Right forelimb (tissue), 1 donor: ENCODE measurements around the gene ARIH2.
A peak's percentile ranks its signal among the peaks of the same experiment; 100 is the strongest.
"Not testable (repeated sequence)": the region's sequence is repeated elsewhere in the genome, so short reads cannot be mapped to it uniquely, and the experiment has no call there.

Experiments used
- DNase-seq: peaks from one replicate; pipeline ENCODE4 v3.0.0-alpha.2; 2018

Gene ARIH2

DNA sequence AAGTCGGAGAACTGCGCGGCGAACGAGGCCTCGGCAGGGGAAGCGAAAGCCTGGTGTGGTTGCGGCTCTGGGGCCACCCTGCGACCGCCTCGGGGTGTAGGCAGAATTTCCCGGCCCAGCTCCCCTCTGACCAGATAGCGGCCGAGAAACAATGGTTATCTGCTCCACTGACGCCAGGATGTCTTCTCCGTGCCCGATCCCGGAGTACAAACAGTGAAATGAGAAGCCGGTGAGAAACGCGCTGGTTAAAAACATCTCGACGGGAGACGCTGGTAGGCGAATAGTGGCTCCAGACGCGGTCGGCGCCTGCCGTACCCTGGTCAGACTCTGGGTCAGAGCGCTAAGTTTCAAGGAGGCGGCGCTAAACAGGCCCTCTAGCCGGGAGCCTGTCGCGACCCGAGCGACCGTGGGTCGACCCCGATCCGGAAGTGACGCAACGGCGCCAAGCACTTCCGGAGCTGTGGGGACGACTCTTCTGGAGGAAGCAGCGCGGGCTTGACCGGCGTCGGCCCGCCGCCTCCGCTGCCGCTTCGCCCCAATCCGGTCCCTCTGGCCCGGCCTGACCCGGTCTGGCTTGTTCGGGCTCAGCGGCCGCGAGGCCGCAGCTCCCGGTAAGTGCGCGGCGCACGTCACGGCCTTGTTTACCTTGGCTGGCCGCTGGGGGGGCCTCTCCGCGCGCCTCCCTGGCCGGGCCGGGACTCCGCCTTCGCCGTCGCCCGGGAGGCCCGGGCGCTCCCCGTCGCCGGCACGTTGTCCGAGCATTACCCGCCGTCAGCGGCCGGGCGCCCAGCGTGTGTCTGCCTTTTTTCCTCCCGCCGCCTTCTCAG is at the start of gene ARIH2:
ARIH2 (plus strand) TSS at position 455 of the 827 bp plus-strand sequence. CDS start 8,717 bp downstream, outside the sequence.
- peak; percentile 95 for DNase-seq

DNA sequence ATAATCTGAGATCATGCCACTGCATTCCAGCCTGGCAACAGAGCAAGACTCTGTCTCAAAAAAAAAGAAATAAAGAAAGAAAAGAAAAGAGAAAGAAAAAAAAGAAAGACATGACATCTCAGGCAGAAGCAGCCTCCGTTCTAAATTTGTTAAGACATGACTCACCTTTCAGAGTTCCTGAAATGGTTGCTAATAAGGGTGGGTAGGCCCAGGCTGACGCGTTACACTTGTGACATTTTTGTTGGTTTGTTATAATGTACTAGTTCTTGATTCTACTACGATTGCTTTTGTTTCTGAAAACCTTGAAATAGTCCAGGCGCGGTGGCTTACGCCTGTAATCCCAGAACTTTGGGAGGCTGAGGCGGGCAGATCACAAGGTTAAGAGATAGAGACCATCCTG is 41.0 kb upstream of the ARIH2 start:
- DNase-seq = no peak

DNA sequence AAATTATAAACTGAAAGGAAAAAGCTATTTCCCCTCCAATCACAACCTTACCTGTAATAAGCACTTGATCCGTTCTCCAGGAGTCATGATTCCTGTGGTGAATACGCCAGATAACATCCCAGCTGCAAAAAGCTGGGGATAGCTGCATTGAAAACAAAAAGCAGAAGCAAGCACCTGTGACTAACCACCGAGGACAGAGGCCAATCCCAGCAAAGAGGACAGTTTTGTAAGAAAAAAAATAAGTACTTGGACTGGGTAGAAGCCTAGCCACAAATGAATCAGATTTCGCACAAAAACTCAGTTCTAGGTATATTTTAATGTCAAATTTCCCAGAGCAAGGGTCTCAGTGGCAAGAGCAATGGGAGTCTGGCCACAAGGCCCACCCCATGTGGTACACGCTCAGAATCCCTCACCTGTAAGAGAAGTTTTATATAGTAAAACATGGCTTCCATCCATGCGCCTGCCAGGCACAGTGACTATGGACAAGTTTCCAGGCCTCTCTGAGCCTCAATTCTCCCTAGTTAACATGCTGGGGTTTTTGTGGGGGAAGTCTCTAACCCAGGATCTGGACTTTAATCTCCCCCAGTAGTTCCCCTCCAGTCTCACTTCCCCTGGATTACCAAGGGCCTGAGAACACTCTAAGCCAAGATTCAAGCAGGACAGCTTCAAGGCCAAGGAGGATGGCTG is 39.2 kb upstream of the ARIH2 start:
- no peak for DNase-seq

DNA sequence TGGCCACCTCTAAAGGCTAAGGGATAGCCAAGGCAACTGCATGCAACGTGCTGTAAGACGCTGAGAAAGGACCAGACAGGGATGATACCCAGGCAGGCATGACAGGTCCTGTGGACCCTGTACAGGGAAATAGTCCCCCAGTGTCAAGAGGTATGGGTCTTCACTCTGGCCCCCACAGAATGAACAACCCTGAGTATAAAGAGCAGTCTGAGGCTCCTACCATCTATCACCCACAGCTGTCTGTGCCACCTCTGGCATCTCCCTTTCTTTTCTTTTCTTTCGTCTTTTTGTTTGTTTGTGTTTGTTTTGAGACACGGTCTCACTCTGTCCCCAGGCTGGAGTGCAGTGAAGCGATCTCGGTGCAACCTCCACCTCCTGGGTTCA is 38.7 kb upstream of the ARIH2 start:
- no peak for DNase-seq

DNA sequence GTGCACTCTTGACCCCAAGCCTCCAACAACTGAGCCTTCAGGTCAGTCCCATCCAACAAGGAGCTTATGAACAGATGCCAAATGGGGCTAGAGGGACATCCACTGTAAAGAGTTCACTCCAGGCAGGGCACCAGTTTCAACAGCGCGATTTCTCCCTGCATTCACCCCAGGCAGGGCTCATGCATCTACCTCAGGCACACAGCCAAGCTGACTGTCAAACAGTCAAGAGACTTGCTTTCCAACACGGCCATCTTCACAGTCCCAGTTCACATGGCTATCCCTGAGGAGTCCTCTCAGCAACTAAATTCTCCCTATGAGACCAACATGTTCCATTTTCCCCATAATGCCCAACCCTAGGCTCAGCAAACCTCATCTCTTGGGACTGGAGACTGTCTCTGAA is 37.6 kb upstream of the ARIH2 start:
- DNase-seq = no peak

DNA sequence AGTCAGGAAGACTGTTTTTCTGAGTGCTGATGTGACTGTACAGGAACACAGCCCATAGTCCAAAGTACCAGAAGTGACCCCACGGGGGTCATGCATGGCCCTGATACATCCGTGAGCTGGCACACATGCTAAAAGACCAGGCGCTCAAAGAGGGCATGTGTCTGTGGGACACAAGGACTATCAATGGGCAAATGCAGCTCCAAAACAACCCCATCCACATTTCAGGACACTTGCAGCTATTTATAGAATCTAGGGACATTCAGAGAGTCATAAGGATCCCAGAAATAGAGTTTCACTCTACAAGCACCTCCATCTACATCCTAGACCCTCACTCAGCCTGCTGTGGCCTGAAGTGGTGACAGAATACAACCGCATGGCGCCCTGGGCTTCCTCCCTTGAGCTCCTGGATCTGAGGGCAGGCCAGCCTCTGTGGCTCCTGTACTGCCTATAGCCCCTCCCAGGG is 37.0 kb upstream of the ARIH2 start:
- DNase-seq = no peak

DNA sequence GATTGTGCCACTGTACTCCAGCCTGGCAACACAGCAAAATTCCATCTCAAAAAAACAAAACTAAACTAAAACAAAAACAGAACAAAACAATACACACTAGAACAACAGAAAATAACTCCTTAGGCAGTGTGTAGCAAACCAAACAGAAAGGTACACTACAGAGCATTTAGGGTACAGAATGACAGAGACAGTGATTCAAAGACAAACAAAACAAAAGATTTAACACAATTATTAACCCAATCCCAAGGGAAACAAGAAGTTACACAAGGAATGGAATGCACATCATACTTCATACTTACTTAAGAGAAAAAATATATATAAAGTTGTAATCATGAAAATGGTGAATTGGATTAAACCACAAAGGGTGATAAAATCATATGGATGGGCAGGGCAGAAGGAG is 32.9 kb upstream of the ARIH2 start:
- DNase-seq = no peak

DNA sequence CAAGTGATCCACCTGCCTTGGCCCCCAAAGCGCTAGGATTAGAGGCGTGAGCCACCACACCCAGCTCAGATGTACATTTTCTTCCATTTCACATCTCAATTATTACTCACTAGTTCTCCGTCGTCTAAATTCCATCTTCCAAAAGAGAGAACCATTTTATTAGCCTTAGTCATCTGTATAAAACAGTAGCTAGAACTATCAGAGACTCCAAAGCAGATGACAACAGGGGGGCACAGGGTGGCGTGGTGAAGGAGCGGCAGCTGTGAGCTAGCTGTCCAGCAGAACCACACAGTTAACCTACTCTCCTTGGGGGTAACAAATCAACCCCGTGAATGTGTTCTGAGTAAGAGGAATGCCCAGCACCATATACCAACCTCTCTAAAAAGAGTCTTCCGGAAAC is 27.0 kb upstream of the ARIH2 start:
- DNase-seq = no peak

DNA sequence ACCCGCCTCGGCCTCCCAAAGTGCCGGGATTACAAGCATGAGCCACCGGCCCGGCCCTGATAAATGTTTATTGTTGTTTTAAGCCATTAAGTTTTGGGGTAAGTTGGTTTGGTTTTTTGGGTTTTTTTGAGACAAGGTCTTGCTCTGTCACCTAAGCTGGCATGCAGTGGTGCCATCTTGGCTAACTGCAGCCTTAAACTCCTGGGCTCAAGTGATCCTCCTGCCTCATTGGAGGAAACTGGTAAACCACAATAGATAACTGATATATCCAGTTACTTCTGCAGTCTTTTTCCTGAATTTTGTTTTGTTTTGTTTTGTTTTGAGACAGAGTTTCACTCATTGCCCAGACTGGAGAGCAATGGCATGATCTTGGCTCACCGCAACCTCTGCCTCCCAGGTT is 24.1 kb upstream of the ARIH2 start:
- DNase-seq = no peak

DNA sequence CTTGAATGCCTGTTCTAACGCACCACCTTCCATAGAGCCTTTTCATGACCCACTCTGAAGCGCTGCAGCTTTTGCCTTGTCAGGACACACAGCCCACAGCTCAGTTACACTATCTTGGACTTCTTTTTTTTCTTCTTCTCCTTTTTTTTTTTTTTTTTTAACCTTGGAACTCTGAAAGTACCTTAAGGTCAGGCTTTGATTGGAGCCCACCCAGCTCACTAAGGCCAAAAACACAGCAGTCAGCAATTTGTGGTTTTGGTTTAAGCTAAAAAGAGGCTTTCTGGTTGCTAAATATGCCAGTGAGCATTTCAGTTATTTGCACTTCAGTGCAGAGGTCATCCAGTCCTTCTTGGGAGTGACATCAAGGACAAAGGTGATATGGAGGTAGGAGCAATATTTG is 21.7 kb upstream of the ARIH2 start:
- DNase-seq = no peak

DNA sequence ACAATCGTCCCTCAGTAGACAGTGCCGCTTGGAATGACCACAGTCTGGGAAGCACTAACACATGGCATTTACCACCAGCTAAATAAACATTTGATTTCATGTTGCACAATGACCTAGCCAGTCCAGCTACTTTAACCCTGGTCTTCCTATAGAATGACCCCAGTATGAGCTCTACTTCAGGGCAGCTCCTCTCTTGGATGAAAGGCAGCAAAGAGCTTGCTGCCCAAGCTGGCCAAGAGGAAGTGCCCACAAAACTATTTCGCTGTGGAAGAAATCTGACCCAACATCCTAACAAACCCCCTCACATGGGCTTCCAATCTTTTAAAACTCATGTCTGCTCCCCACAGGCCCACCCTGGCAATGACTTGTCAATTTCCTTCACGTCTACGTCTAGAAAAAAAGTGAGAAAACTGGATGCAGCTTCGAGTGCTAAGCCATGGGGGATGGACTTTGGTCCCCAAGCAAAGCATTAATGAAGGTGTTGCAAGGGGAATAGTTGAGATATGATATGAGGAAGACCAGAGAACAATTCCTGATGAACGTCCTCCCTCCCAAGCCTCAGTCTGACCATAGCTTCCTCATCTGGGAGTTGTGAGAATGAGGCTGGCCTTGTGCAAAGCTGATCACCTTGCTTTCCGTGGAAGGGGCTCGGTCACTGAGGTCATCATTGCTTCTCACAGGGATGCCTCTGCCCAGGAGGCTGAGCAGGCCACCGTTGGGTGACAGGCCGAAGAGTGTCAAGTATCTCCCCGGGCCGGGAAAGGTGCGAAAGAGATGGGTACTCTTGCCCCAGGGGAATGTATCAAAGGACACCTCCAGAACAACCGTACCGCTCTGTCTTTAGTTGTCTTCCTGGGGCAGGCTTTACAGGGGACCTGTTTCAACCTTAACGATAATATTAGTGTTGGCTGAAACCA is 20.9 kb upstream of the ARIH2 start:
- DNase-seq = no peak

DNA sequence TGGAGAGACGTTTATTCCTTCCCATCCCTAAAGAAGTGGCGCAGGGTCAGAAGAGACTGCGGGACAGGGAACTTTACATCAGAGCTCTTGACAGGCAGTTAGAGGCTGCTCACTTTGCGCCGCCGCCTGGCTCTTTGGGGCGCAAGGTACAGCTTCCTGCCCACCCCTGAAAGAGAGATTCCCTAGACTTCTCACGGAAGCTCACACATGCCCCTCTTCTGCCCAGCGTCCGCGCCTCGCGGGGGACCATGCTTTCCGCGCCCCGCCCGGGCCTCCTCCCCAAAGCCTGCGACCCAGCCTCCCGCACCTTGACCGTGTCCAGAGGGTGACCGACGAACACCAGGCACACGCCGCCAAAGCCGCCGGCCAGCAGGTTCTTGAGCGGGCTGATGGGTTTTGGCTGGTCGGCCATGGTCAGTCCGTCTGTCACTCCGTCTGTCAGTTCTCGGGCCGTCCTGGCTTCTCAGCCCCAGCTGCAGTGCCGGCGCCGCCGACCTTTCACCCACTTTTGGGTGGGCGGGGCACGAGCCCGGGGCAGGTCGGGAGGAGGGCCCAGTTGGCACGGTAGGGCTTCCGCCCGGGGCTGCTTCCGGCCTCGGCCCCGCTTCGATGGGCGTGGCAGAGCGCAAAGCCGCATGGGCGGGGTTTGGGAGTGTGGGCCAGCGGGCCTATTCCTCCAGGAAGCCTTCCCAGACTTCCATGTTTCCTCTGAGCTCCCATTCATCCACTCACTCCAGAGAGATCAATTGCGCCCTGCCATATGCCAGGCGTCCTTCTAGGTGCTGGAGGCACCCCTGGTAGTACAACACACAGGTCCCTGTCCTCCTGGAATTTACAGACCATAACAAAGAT is 20.0 kb upstream of the ARIH2 start, which contains the start of gene SLC25A20:
SLC25A20 (minus strand) TSS at position 500 of the 852 bp plus-strand sequence; CDS start at position 412, 88 bp downstream.
- DNase-seq = peak; percentile 89

DNA sequence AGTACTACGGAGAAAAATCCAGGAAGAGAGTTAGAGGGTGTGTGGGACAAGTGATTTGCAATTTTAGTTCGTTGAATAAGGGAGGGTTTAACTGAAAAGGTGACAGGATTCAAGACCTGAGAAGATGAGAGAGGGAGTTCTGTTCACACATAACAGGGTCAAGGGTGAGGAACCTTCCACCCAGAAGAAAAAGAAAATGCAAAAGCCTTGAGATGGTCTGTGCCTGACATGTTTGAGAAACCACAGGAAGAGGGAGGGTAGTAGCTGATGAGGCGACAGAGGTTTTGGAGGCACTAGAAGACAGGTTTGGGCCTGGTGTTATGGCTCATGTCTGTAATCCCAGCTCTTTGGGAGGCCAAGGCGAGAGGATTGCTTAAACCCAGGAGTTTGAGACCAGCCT is 19.4 kb upstream of the ARIH2 start:
- DNase-seq = no peak

DNA sequence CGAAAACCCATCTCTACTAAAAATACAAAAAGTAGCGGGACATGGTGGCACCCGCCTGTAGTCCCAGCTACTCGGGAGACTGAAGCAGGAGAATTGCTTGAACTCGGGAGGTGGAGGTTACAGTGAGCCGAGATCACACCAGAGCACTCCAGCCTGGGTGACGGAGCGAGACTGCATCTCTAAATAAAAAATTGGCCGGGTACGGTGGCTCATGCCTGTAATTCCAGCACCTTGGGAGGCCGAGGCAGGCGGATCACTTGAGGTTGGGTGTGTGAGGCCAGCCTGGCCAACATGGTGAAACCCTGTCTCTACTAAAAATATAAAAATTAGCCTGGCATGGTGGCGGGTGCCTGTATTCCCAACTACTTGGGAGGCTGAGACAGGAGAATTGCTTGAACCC is 11.6 kb upstream of the ARIH2 start:
- DNase-seq = not testable (repeated sequence)

DNA sequence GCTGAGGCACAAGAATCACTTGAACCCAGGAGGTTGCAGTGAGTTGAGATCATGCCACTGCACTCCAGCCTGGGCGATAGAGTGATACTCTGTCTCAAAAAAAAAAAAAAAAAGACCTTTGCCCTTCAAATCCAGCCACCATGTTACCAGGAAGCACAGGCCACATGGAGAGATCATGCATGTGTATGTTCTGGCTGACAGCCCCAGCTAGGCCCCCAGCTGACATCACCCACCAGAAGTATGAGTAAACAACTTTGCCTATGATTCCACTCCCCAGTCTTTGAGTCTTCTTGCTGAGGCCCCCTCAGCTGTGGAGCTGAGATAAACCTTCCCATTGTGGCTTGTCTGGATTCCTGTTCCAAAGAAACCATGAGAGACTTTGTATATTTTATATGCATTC is 3.3 kb upstream of the ARIH2 start:
- no peak for DNase-seq

DNA sequence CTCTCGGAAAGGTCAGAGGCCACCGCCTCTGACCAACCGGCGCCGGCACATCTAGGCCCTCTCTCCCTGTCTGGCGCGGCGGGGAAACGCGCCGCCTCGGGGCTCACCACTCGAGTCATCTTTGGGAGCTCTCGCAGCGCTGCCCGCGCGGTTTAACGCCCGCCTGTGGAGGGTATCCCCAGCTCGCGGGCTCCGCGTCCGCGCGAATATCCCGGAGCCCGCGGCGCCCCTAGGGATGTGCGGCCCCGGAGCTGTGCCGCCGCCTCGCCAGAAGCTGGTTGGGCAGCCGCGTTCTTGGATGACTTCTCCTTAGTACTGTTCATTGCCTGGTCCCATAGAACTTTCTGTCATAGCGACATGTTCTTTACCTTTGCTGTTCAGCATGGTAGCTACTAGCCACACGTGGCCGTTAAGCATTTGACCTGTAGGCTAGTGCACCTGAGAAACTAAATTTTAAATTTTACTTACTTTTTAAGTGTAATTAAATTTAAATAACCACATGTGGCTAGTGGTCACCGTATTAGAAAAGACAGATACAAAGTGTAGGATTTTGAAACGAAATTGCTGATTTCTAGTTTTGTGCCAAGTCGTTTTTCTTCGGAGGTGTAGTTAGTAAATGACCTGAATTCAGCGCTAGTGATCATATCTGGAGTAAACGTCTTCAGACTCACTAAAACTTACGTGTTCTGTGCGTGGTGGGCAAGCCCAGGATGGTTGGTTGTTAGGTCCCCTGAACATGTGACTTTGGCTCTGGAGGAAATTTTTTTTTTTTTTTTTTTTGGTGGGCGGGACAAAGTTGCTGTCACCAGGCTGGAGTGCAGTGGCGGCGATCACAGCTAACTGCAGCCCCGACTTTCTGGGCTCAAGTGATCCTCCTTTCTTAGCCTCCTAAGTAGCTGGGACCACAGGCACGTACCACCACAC is 835 bp downstream of the ARIH2 start:
- no peak for DNase-seq

DNA sequence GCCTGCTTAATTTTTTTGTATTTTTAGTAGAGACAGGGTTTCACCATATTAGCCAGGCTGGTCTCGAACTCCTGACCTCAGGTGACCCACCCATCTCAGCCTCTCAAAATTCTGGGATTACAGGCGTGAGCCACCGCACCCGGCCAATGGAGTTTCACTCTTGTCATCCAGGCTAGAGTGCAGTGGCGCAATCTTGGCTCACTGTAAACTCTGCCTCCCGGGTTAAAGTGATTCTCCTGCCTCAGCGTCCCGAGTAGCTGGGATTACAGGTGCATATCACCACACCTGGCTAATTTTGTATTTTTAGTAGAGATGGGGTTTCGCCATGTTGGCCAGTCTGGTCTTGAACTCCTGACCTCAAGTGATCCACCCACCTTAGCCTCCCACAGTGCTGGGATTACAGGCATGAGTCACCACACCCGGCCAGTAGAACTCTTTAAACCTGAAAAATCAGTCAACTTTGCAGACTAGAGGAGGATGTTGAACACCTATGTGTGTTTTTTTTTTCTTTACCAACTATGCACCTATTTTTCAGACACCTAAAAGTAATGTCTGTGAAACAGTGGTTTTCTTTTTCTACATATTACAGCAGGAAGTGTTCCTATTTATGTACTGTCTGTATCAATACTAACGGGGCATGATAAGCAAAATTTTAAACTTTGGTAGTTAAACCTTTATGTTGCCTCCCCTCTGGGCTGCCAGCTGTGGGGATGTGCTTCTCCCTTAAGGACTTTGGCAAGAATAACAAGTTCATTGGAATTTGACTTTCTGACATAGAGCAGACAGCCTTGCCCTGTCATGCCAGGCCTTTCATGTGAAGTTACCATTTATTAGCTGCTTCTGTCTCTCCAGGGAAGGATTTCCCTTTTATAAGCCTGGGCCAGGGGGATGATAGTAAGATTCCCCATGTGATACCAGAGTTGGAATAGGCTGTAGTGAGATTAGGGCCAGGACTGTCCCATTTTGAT is 8.1 kb downstream of the ARIH2 start:
- no peak for DNase-seq

DNA sequence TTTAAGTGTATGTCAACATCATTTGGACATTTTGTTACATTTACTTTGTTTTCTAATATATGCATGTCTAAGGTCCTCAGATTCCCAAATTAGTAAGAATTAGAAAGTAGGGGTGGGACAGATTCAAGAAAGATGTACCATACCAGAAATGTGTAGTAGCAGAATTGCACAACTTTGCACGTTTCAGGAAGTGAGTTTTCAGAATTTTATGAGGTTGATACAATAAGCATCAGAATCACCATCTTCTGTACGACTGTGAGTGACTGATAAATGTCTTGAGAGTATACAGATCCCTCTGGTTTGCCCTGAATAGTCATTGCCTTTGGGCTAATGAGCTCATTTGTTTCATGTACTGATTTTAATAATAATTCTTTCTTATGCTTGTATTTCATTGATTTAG is 9.3 kb downstream of the ARIH2 start:
- DNase-seq = no peak

DNA sequence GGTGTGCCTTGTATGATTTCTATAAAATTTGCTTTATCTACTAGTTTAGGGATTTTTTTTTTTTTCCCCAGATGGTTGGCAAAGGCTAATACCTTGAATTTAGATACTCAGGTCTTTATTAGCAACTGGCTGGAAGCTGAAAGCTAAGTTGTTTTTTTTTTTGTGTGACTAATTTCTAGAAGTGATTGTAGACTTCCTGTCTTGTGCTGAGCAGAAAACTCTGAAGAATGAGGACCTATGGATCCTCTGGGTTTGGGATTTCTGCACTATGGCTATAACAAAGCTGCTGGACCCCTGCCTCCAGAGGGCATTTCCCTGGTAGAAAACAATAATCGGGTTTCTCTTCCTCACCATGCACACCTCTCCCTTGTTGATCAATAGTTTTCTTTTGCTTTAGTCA is 10.0 kb downstream of the ARIH2 start:
- no peak for DNase-seq
